ENCODE data around the gene SAFB2. TPM values are rescaled to one million over a fixed set of nuclear protein-coding genes. Genes with fewer than 3 reads are reported as not detected.
A peak's percentile ranks its signal among the peaks of the same experiment; 100 is the strongest.

The SAFB2 gene
- total RNA-seq, 1 donor: 36.7 TPM

GRCh38 chr19:5541456-5541855 is 81.1 kb downstream of the SAFB2 start:
- no peak overlapping the region for H3K4me3 ChIP-seq (ENCODE audit: low read depth, low read length)
- DNase-seq (ENCODE audit: low read depth): peak; percentile 4
- no peak for TF ChIP-seq CTCF (IDR thresholded peaks at IDR 0.05; ENCODE audit: insufficient read depth, low read length)

GRCh38 chr19:5540208-5540607 is 82.4 kb downstream of the SAFB2 start:
- DNase-seq (ENCODE audit: low read depth): no peak
- H3K4me3 ChIP-seq (ENCODE audit: low read depth, low read length): no peak overlapping the region
- no peak for TF ChIP-seq CTCF (IDR thresholded peaks at IDR 0.05; ENCODE audit: insufficient read depth, low read length)

GRCh38 chr19:5537870-5538269 is 84.7 kb downstream of the SAFB2 start:
- H3K4me3 ChIP-seq (ENCODE audit: low read depth, low read length): no peak overlapping the region
- no peak for DNase-seq (ENCODE audit: low read depth)
- no peak for TF ChIP-seq CTCF (IDR thresholded peaks at IDR 0.05; ENCODE audit: insufficient read depth, low read length)

Small RNAs within 50 kb of the gene (small RNA-seq; reads per million reads assigned to genes)
- gene SNRPEP4: not detected

Other genes with a start within 250 kb of the SAFB2 start
- not detected in 2 replicates for gene ZNRF4, start 167.4 kb downstream of the SAFB2 start, total RNA-seq (ENCODE audit: low replicate concordance)
- 0.08 TPM in 1 of 2 replicates, not detected in the other for gene TINCR, start 54.8 kb downstream of the SAFB2 start, total RNA-seq (ENCODE audit: low replicate concordance)
- 43.5 and 92.9 TPM in 2 replicates for gene SAFB, start 307 bp upstream of the SAFB2 start, total RNA-seq (ENCODE audit: low replicate concordance)
- gene MICOS13, start 57.7 kb upstream of the SAFB2 start, total RNA-seq (ENCODE audit: low replicate concordance): 15.4 and 31.1 TPM in 2 replicates
- gene HSD11B1L, start 58.3 kb upstream of the SAFB2 start, total RNA-seq (ENCODE audit: low replicate concordance): 10.8 and 17.2 TPM in 2 replicates
- 87.7 and 296 TPM in 2 replicates for gene RPL36, start 67.5 kb upstream of the SAFB2 start, total RNA-seq (ENCODE audit: low replicate concordance)
- 80.3 and 130 TPM in 2 replicates for gene LONP1, start 97.4 kb upstream of the SAFB2 start, total RNA-seq (ENCODE audit: low replicate concordance)
- gene CATSPERD, start 97.9 kb upstream of the SAFB2 start, total RNA-seq (ENCODE audit: low replicate concordance): not detected in 2 replicates
- gene PRR22, start 162.0 kb upstream of the SAFB2 start, total RNA-seq (ENCODE audit: low replicate concordance): 0.09 and 1.1 TPM in 2 replicates
- gene DUS3L, start 168.4 kb upstream of the SAFB2 start, total RNA-seq (ENCODE audit: low replicate concordance): 16.9 and 82.9 TPM in 2 replicates
- gene NRTN, start 182.3 kb upstream of the SAFB2 start, total RNA-seq (ENCODE audit: low replicate concordance): 0.09 TPM in 1 of 2 replicates, not detected in the other
- not detected in 2 replicates for gene FUT6, start 216.9 kb upstream of the SAFB2 start, total RNA-seq (ENCODE audit: low replicate concordance)
- gene FUT3, start 228.7 kb upstream of the SAFB2 start, total RNA-seq (ENCODE audit: low replicate concordance): not detected in 2 replicates
- gene FUT5, start 247.8 kb upstream of the SAFB2 start, total RNA-seq (ENCODE audit: low replicate concordance): not detected in 2 replicates